SK-N-SH treated with all-trans-retinoic acid at 6 μM for 48 hours (cell line): Measurements from ENCODE around the gene CDYL.

ENCODE experiments used
- ARNTL ChIP-seq: fragments of 450-650 bp; formaldehyde crosslinking; IDR thresholded peaks from 2 replicates; pipeline ENCODE4 v1.5.0; 2020; ENCODE audit warnings: low read depth, mild to moderate bottlenecking, moderate library complexity, borderline replicate concordance
- CREB5 ChIP-seq: fragments of 250-450 bp; sonication (Bioruptor Pico); IDR thresholded peaks from 2 replicates; pipeline ENCODE4 v1.5.1; 2020; ENCODE audit warnings: low read depth, mild to moderate bottlenecking, moderate library complexity
- ISL1 ChIP-seq: fragments of 250-450 bp; sonication (Bioruptor Pico); IDR thresholded peaks from 2 replicates; pipeline ENCODE4 v2.1.2; 2022; ENCODE audit warnings: mild to moderate bottlenecking, moderate library complexity
- ZNF565 ChIP-seq: fragments of 450-650 bp; formaldehyde crosslinking; conservative IDR thresholded peaks from 2 replicates; pipeline ENCODE4 v1.5.0; 2020; ENCODE audit warnings: low read depth, mild to moderate bottlenecking, moderate library complexity
- TF ChIP-seq, protein P1 (sequence below): fragments of 250-450 bp; sonication (Bioruptor Pico); IDR thresholded peaks from 2 replicates; pipeline ENCODE4 v1.5.0; 2020; ENCODE audit warnings: mild to moderate bottlenecking, moderate library complexity
- TF ChIP-seq, protein P2 (sequence below): fragments of 250-450 bp; sonication (Bioruptor Pico); IDR thresholded peaks from 2 replicates; pipeline ENCODE4 v1.8.0; 2020; ENCODE audit warnings: mild to moderate bottlenecking, moderate library complexity, borderline replicate concordance
- TF ChIP-seq, protein P3 (sequence below): fragments of 250-450 bp; sonication (Bioruptor Pico); IDR thresholded peaks from 2 replicates; pipeline ENCODE4 v1.8.0; 2021; ENCODE audit warnings: low read depth, mild to moderate bottlenecking, moderate library complexity, borderline replicate concordance

DNA sequence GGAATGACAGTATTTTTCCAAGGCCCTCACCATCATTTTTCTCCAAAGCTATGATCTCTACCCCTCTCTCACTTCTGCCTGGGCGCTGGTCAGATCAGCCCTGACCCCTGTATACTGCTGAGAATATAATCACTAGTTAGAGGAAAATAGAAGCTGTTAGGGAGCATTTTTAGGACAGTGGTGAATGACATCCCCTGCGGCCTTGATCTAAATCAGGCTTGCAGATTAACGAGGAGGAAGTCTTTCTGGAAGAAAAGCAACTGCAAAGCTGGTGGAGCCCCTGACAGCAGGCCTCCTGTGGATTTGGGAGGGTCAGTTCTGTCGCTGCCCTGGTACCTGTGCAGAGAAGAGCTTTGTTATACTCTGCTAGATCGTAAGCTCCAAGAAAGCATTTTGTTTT, 119.8 kb downstream of the CDYL start:
- TF ChIP-seq ISL1 (CRISPR knock-in tag): no peak
- TF ChIP-seq, protein P1, sequence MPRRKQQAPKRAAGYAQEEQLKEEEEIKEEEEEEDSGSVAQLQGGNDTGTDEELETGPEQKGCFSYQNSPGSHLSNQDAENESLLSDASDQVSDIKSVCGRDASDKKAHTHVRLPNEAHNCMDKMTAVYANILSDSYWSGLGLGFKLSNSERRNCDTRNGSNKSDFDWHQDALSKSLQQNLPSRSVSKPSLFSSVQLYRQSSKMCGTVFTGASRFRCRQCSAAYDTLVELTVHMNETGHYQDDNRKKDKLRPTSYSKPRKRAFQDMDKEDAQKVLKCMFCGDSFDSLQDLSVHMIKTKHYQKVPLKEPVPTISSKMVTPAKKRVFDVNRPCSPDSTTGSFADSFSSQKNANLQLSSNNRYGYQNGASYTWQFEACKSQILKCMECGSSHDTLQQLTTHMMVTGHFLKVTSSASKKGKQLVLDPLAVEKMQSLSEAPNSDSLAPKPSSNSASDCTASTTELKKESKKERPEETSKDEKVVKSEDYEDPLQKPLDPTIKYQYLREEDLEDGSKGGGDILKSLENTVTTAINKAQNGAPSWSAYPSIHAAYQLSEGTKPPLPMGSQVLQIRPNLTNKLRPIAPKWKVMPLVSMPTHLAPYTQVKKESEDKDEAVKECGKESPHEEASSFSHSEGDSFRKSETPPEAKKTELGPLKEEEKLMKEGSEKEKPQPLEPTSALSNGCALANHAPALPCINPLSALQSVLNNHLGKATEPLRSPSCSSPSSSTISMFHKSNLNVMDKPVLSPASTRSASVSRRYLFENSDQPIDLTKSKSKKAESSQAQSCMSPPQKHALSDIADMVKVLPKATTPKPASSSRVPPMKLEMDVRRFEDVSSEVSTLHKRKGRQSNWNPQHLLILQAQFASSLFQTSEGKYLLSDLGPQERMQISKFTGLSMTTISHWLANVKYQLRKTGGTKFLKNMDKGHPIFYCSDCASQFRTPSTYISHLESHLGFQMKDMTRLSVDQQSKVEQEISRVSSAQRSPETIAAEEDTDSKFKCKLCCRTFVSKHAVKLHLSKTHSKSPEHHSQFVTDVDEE (CRISPR knock-in tag): no peak
- TF ChIP-seq ARNTL: no peak
- TF ChIP-seq, protein P2, sequence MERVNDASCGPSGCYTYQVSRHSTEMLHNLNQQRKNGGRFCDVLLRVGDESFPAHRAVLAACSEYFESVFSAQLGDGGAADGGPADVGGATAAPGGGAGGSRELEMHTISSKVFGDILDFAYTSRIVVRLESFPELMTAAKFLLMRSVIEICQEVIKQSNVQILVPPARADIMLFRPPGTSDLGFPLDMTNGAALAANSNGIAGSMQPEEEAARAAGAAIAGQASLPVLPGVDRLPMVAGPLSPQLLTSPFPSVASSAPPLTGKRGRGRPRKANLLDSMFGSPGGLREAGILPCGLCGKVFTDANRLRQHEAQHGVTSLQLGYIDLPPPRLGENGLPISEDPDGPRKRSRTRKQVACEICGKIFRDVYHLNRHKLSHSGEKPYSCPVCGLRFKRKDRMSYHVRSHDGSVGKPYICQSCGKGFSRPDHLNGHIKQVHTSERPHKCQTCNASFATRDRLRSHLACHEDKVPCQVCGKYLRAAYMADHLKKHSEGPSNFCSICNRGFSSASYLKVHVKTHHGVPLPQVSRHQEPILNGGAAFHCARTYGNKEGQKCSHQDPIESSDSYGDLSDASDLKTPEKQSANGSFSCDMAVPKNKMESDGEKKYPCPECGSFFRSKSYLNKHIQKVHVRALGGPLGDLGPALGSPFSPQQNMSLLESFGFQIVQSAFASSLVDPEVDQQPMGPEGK (CRISPR knock-in tag): no peak
- TF ChIP-seq CREB5 (CRISPR knock-in tag): no peak
- TF ChIP-seq, protein P3, sequence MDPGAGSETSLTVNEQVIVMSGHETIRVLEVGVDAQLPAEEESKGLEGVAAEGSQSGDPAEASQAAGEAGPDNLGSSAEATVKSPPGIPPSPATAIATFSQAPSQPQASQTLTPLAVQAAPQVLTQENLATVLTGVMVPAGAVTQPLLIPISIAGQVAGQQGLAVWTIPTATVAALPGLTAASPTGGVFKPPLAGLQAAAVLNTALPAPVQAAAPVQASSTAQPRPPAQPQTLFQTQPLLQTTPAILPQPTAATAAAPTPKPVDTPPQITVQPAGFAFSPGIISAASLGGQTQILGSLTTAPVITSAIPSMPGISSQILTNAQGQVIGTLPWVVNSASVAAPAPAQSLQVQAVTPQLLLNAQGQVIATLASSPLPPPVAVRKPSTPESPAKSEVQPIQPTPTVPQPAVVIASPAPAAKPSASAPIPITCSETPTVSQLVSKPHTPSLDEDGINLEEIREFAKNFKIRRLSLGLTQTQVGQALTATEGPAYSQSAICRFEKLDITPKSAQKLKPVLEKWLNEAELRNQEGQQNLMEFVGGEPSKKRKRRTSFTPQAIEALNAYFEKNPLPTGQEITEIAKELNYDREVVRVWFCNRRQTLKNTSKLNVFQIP: no peak
- no peak for TF ChIP-seq ZNF565 (CRISPR knock-in tag)
